DND-41 (cell line): ENCODE results near the gene TUBGCP3.

Source experiments
- ATAC-seq: fragments of 200-7000 bp; cut with Tn5 transposase; 3 replicates; pipeline ENCODE4 v1.9.1; 2021; ENCODE audit warnings: low read depth; ENCODE audit not compliant: insufficient read depth
- DNase-seq: peaks from one replicate; pipeline ENCODE4 v3.0.0-alpha.2; 2020
- H2AFZ ChIP-seq: 2 replicates; pipeline ENCODE4 v1.6.0; 2012; ENCODE audit warnings: low read depth, low read length
- H3K27ac ChIP-seq: 2 replicates; pipeline ENCODE4 v1.5.1; 2012; ENCODE audit warnings: low read length, inconsistent platforms
- H3K27me3 ChIP-seq: fragments of 200-600 bp; sonication (generic); 2 replicates; pipeline ENCODE4 v1.6.0; 2012; ENCODE audit warnings: low read length, mild to moderate bottlenecking, inconsistent platforms; ENCODE audit not compliant: insufficient read depth, poor library complexity
- H3K36me3 ChIP-seq: 2 replicates; pipeline ENCODE4 v1.5.1; 2012; ENCODE audit warnings: low read length, inconsistent platforms; ENCODE audit not compliant: insufficient read depth
- H3K4me1 ChIP-seq: 2 replicates; pipeline ENCODE4 v1.5.1; 2012; ENCODE audit warnings: mild to moderate bottlenecking, low read length; ENCODE audit not compliant: insufficient read depth
- H3K4me2 ChIP-seq: 2 replicates; pipeline ENCODE4 v1.6.0; 2012; ENCODE audit warnings: mild to moderate bottlenecking, moderate library complexity, low read length, inconsistent platforms; ENCODE audit not compliant: insufficient read depth
- H3K4me3 ChIP-seq, 2 experiments: fragments of 200-600 bp in 1 of 2; shearing (Covaris generic) in 1 of 2; 2 replicates each; pipeline ENCODE4 v1.5.1; 2012 to 2016; ENCODE audit warnings: inconsistent platforms in 2 of 2, low read length in 2 of 2, mild to moderate bottlenecking in 2 of 2, low read depth in 1 of 2, moderate library complexity in 1 of 2
- H3K79me2 ChIP-seq: 2 replicates; pipeline ENCODE4 v1.6.0; 2012; ENCODE audit warnings: low read length, inconsistent platforms; ENCODE audit not compliant: insufficient read depth
- H3K9ac ChIP-seq: 2 replicates; pipeline ENCODE4 v1.6.0; 2012; ENCODE audit warnings: low read depth, mild to moderate bottlenecking, inconsistent platforms, low read length, moderate library complexity
- H3K9me3 ChIP-seq: 2 replicates; pipeline ENCODE4 v1.5.1; 2012; ENCODE audit warnings: low read length, moderate library complexity, mild to moderate bottlenecking, inconsistent platforms; ENCODE audit not compliant: insufficient read depth, severe bottlenecking
- H4K20me1 ChIP-seq: 2 replicates; pipeline ENCODE4 v1.6.0; 2012; ENCODE audit warnings: low read length; ENCODE audit not compliant: insufficient read depth
- EZH2 ChIP-seq: IDR thresholded peaks from 3 replicates; pipeline ENCODE4 v1.6.1; 2012; ENCODE audit warnings: borderline replicate concordance, low read depth, mild to moderate bottlenecking, moderate library complexity, low read length, inconsistent platforms; ENCODE audit not compliant: severe bottlenecking
- TF ChIP-seq, protein P1 (sequence below): IDR thresholded peaks from 2 replicates; pipeline ENCODE4 v1.5.1; 2012; ENCODE audit warnings: borderline replicate concordance, low read length, moderate library complexity, mild to moderate bottlenecking; ENCODE audit not compliant: poor library complexity, severe bottlenecking; ENCODE audit errors: extremely low read depth

TUBGCP3 gene

DNA sequence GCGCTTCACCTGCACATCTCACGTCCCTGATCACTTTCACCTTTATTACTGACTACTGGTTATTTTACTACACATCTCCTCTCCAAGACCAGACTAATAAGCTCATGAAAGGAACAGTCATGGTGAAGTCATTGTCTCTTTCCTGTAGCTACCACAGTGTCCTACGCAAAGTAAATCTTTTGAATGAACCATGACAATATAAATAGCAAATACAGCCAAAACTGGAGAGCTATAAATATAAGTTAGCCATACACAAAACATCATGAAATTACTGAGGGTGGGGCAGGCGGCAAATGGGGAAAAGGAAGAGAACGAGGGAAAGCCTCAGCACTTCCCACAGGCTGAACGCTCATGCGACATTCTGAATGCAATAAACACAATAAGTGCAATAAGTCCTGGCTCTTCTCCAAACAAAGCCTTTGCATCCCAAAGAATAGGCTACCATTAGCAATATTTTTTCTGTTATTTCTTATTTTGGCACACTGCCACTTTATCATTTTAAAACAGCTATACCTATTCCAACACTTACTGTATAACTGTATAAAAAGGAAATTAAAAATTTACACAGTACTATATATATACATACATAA, 62.5 kb downstream of the TUBGCP3 start:
- Histone ChIP-seq H3K4me2 (no peak overlapping the region), H3K79me2 (peaks cover 13% of the 10 kb centered on the region; the same call in 1 of the 2 replicates), H3K36me3 (peaks cover 70% of the 10 kb centered on the region), H3K9me3 (no peaks in the 10 kb centered on the region), H3K9ac (no peak overlapping the region), H3K27me3 (no peaks in the 10 kb centered on the region), H2AFZ (no peak overlapping the region), H3K4me3 (no peak overlapping the region), H3K27ac (no peak overlapping the region), H4K20me1 (peaks cover 30% of the 10 kb centered on the region), H3K4me1 (no peaks in the 10 kb centered on the region)
- TF ChIP-seq, protein P1, sequence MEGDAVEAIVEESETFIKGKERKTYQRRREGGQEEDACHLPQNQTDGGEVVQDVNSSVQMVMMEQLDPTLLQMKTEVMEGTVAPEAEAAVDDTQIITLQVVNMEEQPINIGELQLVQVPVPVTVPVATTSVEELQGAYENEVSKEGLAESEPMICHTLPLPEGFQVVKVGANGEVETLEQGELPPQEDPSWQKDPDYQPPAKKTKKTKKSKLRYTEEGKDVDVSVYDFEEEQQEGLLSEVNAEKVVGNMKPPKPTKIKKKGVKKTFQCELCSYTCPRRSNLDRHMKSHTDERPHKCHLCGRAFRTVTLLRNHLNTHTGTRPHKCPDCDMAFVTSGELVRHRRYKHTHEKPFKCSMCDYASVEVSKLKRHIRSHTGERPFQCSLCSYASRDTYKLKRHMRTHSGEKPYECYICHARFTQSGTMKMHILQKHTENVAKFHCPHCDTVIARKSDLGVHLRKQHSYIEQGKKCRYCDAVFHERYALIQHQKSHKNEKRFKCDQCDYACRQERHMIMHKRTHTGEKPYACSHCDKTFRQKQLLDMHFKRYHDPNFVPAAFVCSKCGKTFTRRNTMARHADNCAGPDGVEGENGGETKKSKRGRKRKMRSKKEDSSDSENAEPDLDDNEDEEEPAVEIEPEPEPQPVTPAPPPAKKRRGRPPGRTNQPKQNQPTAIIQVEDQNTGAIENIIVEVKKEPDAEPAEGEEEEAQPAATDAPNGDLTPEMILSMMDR, result no peak
- TF ChIP-seq EZH2, result no peak
- DNase-seq, result no peak
- ATAC-seq, result no peak

GRCh38 chr13:112522578-112522977, 65.4 kb downstream of the TUBGCP3 start:
- Histone ChIP-seq H3K9me3 (no peaks in the 10 kb centered on the region), H3K36me3 (peaks cover 91% of the 10 kb centered on the region), H3K27ac (no peak overlapping the region), H3K9ac (no peak overlapping the region), H3K79me2 (peaks cover 12% of the 10 kb centered on the region; the same call in 1 of the 2 replicates), H3K4me3 (no peak overlapping the region), H3K4me1 (no peaks in the 10 kb centered on the region), H3K27me3 (no peaks in the 10 kb centered on the region), H4K20me1 (peaks cover 28% of the 10 kb centered on the region), H2AFZ (no peak overlapping the region), H3K4me2 (no peak overlapping the region)
- no peak for TF ChIP-seq EZH2
- TF ChIP-seq, protein P1, result no peak
- no peak for ATAC-seq
- no peak for DNase-seq

DNA sequence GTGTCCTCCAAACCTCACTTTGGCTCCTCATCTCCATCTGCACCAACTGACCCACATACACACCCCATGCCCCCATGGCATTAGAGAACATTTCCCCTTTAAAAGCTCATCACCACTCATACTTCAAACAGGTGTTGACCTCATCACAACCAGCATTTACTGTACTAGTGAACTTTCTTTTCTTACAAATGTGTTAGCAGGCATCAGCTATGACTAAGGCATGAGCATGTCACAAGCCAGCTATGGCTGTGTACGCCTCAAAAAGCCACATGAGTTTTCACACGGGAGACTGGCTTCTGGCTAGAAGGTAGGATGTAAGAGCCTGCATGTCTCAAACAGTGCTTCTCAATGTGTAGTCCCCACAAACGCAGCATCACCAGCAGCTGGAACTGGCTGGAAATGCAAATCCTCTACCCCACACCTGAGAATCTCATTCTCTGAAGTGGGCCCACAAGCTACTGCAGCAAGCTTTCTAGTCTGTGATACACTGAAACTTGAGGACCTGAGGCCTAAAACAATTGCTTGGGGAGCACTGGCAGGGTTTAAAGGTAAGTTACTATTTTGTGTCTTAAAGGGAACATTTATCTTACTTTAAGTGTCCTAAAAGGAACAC, 66.8 kb downstream of the TUBGCP3 start:
- Histone ChIP-seq H2AFZ (no peak overlapping the region), H3K36me3 (peaks cover 92% of the 10 kb centered on the region), H3K9me3 (no peaks in the 10 kb centered on the region), H3K4me1 (no peaks in the 10 kb centered on the region), H3K27me3 (no peaks in the 10 kb centered on the region), H3K4me2 (no peak overlapping the region), H3K4me3 (no peak overlapping the region), H3K9ac (no peak overlapping the region), H4K20me1 (peaks cover 22% of the 10 kb centered on the region), H3K27ac (no peak overlapping the region), H3K79me2 (peaks cover 5% of the 10 kb centered on the region; the same call in 1 of the 2 replicates)
- ATAC-seq, result no peak
- TF ChIP-seq EZH2, result no peak
- TF ChIP-seq, protein P1, result no peak
- DNase-seq, result no peak
